Measurements from ENCODE around the gene RAP1GAP2. TPM values are rescaled to one million over a fixed set of nuclear protein-coding genes. Genes with fewer than 3 reads are reported as not detected.

Gene RAP1GAP2
- total and polyA plus RNA-seq, 2 of the 8 experiments (the other 6 are each of a cell fraction or from before 2014, with no cell fraction given): 24.0 to 63.8 TPM

DNA sequence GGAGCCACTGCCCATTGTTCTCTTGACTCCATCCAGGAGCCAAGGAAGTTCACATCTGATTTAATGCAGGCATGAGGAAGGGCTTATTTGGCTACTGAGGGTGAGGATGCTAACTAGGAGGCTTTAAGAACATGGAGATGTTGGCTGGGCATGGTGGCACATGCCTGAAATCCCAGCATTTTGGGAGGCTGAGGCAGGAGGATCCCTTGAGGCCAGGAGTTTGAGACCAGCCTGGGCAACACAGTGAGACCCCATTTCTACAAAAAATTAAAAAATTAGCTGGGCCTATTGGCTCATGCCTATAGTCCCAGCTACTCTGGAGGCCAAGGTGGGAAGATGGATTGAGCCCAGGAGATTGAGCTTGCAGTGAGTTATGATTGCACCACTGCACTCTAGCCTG is 116.5 kb downstream of the RAP1GAP2 start:
- no peak for TF ChIP-seq FOSL1 (IDR thresholded peaks at IDR 0.05; ENCODE audit: insufficient read depth, low read depth, low read length)
- TF ChIP-seq RXRA (IDR thresholded peaks at IDR 0.05; ENCODE audit: insufficient read depth, low read depth, low read length): no peak
- TF ChIP-seq JUN (IDR thresholded peaks at IDR 0.05; ENCODE audit: low read depth, low read length): no peak
- TF ChIP-seq SIN3A (conservative IDR thresholded peaks at IDR 0.05 in 1 of 2, IDR thresholded peaks at IDR 0.05 in 1 of 2; ENCODE audit: low read depth in 1 of 2, low read length in 2 of 2): no peak
- TF ChIP-seq SIRT6 (IDR thresholded peaks at IDR 0.05; ENCODE audit: low read length): no peak
- no peak for TF ChIP-seq RBBP5 (IDR thresholded peaks at IDR 0.05; ENCODE audit: borderline replicate concordance, low read depth, low read length)
- TF ChIP-seq TBP (IDR thresholded peaks at IDR 0.05; ENCODE audit: low read depth, low read length): no peak
- TF ChIP-seq, protein P1, sequence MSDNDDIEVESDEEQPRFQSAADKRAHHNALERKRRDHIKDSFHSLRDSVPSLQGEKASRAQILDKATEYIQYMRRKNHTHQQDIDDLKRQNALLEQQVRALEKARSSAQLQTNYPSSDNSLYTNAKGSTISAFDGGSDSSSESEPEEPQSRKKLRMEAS (IDR thresholded peaks at IDR 0.05): no peak
- TF ChIP-seq CEBPB (IDR thresholded peaks at IDR 0.05; ENCODE audit: low read depth, low read length): no peak
- Histone ChIP-seq H4K8ac (ENCODE audit: extremely low read depth, insufficient read depth, low read length) (no peak overlapping the region), H3K36me3 (ENCODE audit: control insufficient read depth in 2 of 4, insufficient read depth in 4 of 4, low read length in 3 of 4) (peaks cover 0 to 2% (median 0%) of the 10 kb centered on the region in 4 experiments; a peak in 3 of 8 replicates), H2BK15ac (ENCODE audit: low read length) (no peak overlapping the region), H3K18ac (ENCODE audit: extremely low read depth, low read length) (no peak overlapping the region), H3K9me3 (ENCODE audit: insufficient read depth in 2 of 2, low read depth in 1 of 2, low read length in 1 of 2) (no peaks in the 10 kb centered on the region), H4K91ac (replicated peaks; ENCODE audit: insufficient read length, low read length) (no peak overlapping the region), H3K4me2 (ENCODE audit: insufficient read depth in 1 of 2, low read depth in 2 of 2, low read length in 2 of 2) (no peak overlapping the region), H2BK5ac (ENCODE audit: low read depth, low read length) (no peak overlapping the region), H3K79me1 (ENCODE audit: low read depth, low read length) (peaks cover 2% of the 10 kb centered on the region), H2AFZ (ENCODE audit: low read length) (no peak overlapping the region), H2BK20ac (ENCODE audit: low read length) (no peak overlapping the region), H4K20me1 (replicated peaks in 1 of 2; ENCODE audit: control insufficient read depth in 1 of 2, insufficient read depth in 2 of 2, low read length in 2 of 2) (peaks cover 0 to 11% of the 10 kb centered on the region in 2 experiments), H3K56ac (replicated peaks; ENCODE audit: insufficient read length, low read depth, low read length) (no peak overlapping the region), H4K5ac (ENCODE audit: insufficient read length, low read depth, low read length) (no peak overlapping the region), H2AK5ac (ENCODE audit: low read depth, low read length) (no peak overlapping the region), H3K23ac (ENCODE audit: insufficient read length) (no peak overlapping the region), H3K4me3 (ENCODE audit: extremely low read depth in 1 of 4, insufficient read depth in 2 of 4, low read depth in 3 of 4, low read length in 4 of 4) (no peak overlapping the region), H3K27ac (ENCODE audit: low read depth, low read length) (no peak overlapping the region), H3K14ac (ENCODE audit: insufficient read length) (no peak overlapping the region), H2BK120ac (replicated peaks; ENCODE audit: low read depth, low read length) (no peak overlapping the region), H3K79me2 (ENCODE audit: control insufficient read depth in 1 of 2, insufficient read depth in 2 of 2, low read length in 2 of 2) (peaks cover 0 to 10% of the 10 kb centered on the region in 2 experiments; a peak in 1 of 4 replicates), H3K4ac (replicated peaks; ENCODE audit: insufficient read length, low read depth, low read length) (no peak overlapping the region), H3K23me2 (ENCODE audit: low read depth, low read length) (no peaks in the 10 kb centered on the region), H3K27me3 (replicated peaks in 1 of 4; ENCODE audit: control insufficient read depth in 3 of 4, extremely low read depth in 1 of 4, insufficient read depth in 3 of 4, low read length in 3 of 4) (no peaks in the 10 kb centered on the region), H2BK12ac (ENCODE audit: low read depth, low read length) (no peak overlapping the region), H3K9ac (replicated peaks in 1 of 4; ENCODE audit: extremely low read depth in 1 of 4, low read depth in 3 of 4, low read length in 3 of 4) (no peak overlapping the region), H3K4me1 (replicated peaks in 1 of 4; ENCODE audit: control insufficient read depth in 3 of 4, insufficient read depth in 4 of 4, low read length in 3 of 4) (peaks cover 0 to 3% (median 0%) of the 10 kb centered on the region in 4 experiments; a peak in 1 of 7 replicates)
- DNase-seq (ENCODE audit: low read depth in 1 of 2, low spot score in 2 of 2) (no peak), FAIRE-seq (no peak)
- ChIA-PET POLR2A (ENCODE audit: partially characterized antibody) (no interaction called here), CTCF (ENCODE audit: partially characterized antibody) (interaction anchor here (0.6 to 2.3 kb wide), 6 partner anchors 9 to 205 kb away, joined by 3 to 7 read pairs (median 4); no protein-coding TSS in a partner anchor)
